ENCODE data around the gene ABHD12. TPM values are rescaled to one million over a fixed set of nuclear protein-coding genes. Genes with fewer than 3 reads are reported as not detected.

The ABHD12 gene
- total RNA-seq, 1 experiment from 2014 or later = 40.6 TPM

DNA sequence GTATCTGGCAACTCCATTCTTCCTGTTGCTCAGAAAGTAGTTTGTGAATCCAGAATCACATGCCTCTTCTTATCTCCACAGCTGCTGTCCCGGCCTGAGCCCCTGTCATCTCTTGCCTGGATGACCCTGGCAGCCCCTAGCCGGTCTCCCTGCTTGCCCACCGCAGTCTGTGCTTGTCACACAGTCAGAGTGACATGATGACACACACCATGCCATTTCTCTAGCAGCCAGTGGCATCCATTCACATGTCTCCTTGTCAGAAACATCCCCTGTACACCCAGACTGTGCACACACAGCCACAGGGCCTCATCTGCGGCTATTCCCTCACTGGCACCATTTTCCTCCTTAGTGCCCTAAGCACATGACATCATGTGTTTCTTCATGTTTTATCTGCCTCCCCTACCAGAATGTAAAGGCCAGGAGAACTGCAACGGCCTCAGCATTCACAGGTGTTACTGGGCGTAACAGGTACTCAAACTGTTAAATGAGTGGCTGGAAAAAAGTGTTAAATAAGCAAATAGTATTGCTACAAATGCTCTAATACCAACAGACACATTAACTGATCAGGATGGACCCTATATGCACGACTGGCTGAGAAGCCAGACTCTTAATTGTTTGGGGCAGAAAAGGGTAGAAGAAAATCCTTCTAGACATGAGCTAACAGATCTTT lies 9.6 kb downstream of the ABHD12 start:
- TF ChIP-seq, protein P1, sequence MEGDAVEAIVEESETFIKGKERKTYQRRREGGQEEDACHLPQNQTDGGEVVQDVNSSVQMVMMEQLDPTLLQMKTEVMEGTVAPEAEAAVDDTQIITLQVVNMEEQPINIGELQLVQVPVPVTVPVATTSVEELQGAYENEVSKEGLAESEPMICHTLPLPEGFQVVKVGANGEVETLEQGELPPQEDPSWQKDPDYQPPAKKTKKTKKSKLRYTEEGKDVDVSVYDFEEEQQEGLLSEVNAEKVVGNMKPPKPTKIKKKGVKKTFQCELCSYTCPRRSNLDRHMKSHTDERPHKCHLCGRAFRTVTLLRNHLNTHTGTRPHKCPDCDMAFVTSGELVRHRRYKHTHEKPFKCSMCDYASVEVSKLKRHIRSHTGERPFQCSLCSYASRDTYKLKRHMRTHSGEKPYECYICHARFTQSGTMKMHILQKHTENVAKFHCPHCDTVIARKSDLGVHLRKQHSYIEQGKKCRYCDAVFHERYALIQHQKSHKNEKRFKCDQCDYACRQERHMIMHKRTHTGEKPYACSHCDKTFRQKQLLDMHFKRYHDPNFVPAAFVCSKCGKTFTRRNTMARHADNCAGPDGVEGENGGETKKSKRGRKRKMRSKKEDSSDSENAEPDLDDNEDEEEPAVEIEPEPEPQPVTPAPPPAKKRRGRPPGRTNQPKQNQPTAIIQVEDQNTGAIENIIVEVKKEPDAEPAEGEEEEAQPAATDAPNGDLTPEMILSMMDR (conservative IDR thresholded peaks at IDR 0.05; ENCODE audit: low read depth, low read length) = no peak
- no peak for TF ChIP-seq EZH2 (IDR thresholded peaks at IDR 0.05; ENCODE audit: borderline replicate concordance, low read depth, low read length, poor library complexity, severe bottlenecking)
- intact Hi-C loops (cut with micrococcal nuclease; ENCODE audit: unreplicated experiment) = no loop called here
- DNase-seq (ENCODE audit: low spot score) = no peak
- ChIA-PET POLR2A (ENCODE audit: low non-redundant PET) (no interaction called here), CTCF (no interaction called here)
- Histone ChIP-seq H3K9me3 (ENCODE audit: low read depth, low read length, poor library complexity, severe bottlenecking) (no peaks in the 10 kb centered on the region), H3K4me3 (ENCODE audit: low read depth, low read length, poor library complexity, severe bottlenecking) (no peak overlapping the region), H3K36me3 (ENCODE audit: insufficient read depth, low read length, poor library complexity, severe bottlenecking) (no peaks in the 10 kb centered on the region), H3K27ac (ENCODE audit: low read depth, low read length, poor library complexity, severe bottlenecking) (no peak overlapping the region), H3K4me1 (ENCODE audit: insufficient read depth, low read length, poor library complexity, severe bottlenecking) (no peaks in the 10 kb centered on the region), H3K27me3 (replicated peaks; ENCODE audit: insufficient read depth, low read depth, low read length, poor library complexity) (no peaks in the 10 kb centered on the region)
- no TSS peak for BruUV-seq (replicated peaks)

DNA sequence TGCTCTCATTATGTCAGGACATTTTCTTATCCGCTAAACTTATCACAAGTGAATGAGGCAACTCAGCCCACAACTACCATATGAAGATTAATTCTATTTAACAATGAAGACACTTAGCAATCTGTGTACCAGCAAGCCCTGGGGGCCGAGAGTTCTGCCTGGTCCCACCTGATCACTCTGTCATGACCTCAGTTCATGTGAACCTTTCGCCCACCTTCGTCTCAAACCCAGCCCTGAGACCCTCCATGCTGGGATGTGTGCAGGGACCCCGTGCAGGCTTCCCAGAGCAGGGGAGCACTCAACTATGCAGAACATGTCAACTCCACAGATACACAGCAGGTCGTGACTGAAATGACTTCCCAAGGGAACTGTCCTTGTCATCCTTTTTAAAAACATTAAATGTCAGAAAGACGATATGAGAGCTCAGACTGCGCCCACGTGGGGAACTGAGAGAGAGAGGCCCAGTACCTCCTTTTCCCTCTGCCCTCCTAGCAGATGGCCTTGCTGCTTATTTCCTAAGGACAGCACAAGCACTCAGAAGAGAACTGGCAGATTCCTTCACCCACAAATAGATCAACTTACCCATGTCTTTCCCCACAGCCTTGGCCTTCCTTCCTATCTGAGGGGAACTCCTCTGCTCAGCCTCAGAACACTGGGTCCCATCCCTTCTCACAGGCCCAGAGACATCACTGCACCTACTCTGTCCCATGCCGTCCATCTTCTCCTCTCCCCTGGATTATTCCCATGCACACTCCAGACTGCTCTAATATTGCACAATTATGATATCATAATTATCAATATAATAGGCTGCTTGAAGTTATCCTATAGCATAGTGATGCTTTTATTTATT lies 11.5 kb downstream of the ABHD12 start:
- H3K36me3 ChIP-seq (ENCODE audit: insufficient read depth, low read length, poor library complexity, severe bottlenecking) = no peaks in the 10 kb centered on the region
- no peak overlapping the region for H3K27ac ChIP-seq (ENCODE audit: low read depth, low read length, poor library complexity, severe bottlenecking)
- H3K9me3 ChIP-seq (ENCODE audit: low read depth, low read length, poor library complexity, severe bottlenecking) = no peaks in the 10 kb centered on the region
- H3K27me3 ChIP-seq (replicated peaks; ENCODE audit: insufficient read depth, low read depth, low read length, poor library complexity) = no peaks in the 10 kb centered on the region
- TF ChIP-seq, protein P1 (conservative IDR thresholded peaks at IDR 0.05; ENCODE audit: low read depth, low read length) = no peak
- no peak for TF ChIP-seq EZH2 (IDR thresholded peaks at IDR 0.05; ENCODE audit: borderline replicate concordance, low read depth, low read length, poor library complexity, severe bottlenecking)
- intact Hi-C loops (cut with micrococcal nuclease; ENCODE audit: unreplicated experiment) = no loop called here
- DNase-seq (ENCODE audit: low spot score) = no peak
- no TSS peak for BruUV-seq (replicated peaks)
- CTCF ChIA-PET = no interaction called here
- H3K4me1 ChIP-seq (ENCODE audit: insufficient read depth, low read length, poor library complexity, severe bottlenecking) = no peaks in the 10 kb centered on the region
- POLR2A ChIA-PET (ENCODE audit: low non-redundant PET) = no interaction called here
- no peak overlapping the region for H3K4me3 ChIP-seq (ENCODE audit: low read depth, low read length, poor library complexity, severe bottlenecking)

DNA sequence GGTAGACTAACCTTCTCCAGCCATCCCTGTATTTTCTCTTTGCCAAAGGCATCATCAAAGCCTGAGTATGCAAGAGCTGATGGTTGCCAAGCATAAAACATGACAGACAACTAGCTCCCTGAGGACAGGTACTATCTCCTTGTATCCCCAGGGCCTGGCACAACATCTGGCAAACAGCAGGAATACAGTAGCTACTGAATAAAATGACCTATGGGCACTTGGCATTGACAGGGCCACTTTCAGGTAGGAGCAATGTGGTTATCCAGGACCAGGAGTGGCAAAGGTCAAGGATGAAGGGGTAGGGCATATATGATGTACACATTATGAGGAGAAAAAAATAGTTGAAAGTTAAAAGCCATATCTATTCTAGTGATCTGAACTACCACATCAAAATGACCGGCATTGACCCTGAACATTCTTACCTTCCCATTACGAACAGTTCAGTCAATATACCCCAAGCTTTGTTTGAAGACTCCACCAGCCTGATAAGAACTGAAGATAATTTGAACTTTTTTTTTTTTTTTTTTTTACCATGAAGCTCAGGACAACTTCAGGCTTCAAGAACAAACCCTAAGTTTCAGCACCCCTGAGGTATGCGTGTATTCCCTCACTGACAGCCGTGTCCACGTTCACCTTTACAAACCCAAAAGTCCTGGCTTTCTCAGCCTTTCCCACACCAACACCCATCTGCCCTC lies 12.3 kb downstream of the ABHD12 start:
- no peaks in the 10 kb centered on the region for H3K4me1 ChIP-seq (ENCODE audit: insufficient read depth, low read length, poor library complexity, severe bottlenecking)
- ChIA-PET POLR2A (ENCODE audit: low non-redundant PET) (no interaction called here), CTCF (no interaction called here)
- BruUV-seq (replicated peaks) = no TSS peak
- H3K27ac ChIP-seq (ENCODE audit: low read depth, low read length, poor library complexity, severe bottlenecking) = no peak overlapping the region
- no peak for TF ChIP-seq EZH2 (IDR thresholded peaks at IDR 0.05; ENCODE audit: borderline replicate concordance, low read depth, low read length, poor library complexity, severe bottlenecking)
- TF ChIP-seq, protein P1 (conservative IDR thresholded peaks at IDR 0.05; ENCODE audit: low read depth, low read length) = no peak
- no peak for DNase-seq (ENCODE audit: low spot score)
- no peaks in the 10 kb centered on the region for H3K9me3 ChIP-seq (ENCODE audit: low read depth, low read length, poor library complexity, severe bottlenecking)
- H3K27me3 ChIP-seq (replicated peaks; ENCODE audit: insufficient read depth, low read depth, low read length, poor library complexity) = no peaks in the 10 kb centered on the region
- intact Hi-C loops (cut with micrococcal nuclease; ENCODE audit: unreplicated experiment) = no loop called here
- H3K36me3 ChIP-seq (ENCODE audit: insufficient read depth, low read length, poor library complexity, severe bottlenecking) = no peaks in the 10 kb centered on the region
- no peak overlapping the region for H3K4me3 ChIP-seq (ENCODE audit: low read depth, low read length, poor library complexity, severe bottlenecking)

All from A673 (cell line).